Esophagus muscularis mucosa (tissue), 3 donors: Measurements from ENCODE around the gene SDK1.

Experiments used
- POLR2A ChIP-seq: fragments of 450-650 bp; IDR thresholded peaks from one replicate; pipeline ENCODE4 v1.6.1; 2017; ENCODE audit warnings: antibody characterized with exemption, moderate library complexity, mild to moderate bottlenecking, low read depth
- POLR2AphosphoS5 ChIP-seq, 2 donors: sonication (generic); formaldehyde crosslinking; IDR thresholded peaks; one replicate each; pipeline ENCODE4 v1.6.1; 2017; ENCODE audit warnings: antibody characterized with exemption in 2 of 2
- TF ChIP-seq, protein P1 (sequence below), 3 experiments: fragments of 200-600 bp in 2 of 3; fragments of 450-650 bp in 1 of 3; sonication (generic) in 2 of 3; IDR thresholded peaks; one replicate each; pipeline ENCODE4 v1.5.1; 2017 to 2019; ENCODE audit warnings: antibody characterized with exemption in 3 of 3, mild to moderate bottlenecking in 2 of 3, moderate library complexity in 1 of 3

DNA sequence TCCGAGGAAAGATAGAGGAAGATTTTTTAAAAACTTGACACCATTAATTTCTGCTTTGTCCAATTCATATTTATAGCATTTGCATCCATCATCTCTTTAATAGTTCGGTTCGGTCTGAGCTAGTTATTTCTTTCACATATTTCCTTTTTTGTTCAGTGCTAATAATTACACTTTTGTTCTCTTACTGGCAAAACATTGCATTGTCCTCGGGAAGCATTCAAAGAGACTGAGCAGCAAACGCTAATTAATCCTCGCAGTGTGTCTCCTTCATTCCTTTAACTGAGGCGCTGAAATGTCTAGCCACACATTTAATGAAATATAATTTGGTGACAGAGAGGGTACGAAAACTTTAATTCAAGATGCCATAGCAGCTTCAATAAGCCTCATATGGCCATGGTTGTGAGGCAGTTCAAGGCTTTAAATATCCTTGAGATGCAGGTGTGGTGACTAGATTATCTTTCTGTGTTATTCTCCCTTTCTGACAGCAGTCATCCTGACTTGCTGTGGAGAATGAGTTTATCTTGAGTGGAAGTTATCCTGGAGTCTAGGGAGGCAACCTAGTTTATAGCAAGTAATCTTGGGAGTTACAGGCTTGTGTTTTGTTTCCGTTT lies 431.4 kb downstream of the SDK1 start:
- TF ChIP-seq, protein P1, sequence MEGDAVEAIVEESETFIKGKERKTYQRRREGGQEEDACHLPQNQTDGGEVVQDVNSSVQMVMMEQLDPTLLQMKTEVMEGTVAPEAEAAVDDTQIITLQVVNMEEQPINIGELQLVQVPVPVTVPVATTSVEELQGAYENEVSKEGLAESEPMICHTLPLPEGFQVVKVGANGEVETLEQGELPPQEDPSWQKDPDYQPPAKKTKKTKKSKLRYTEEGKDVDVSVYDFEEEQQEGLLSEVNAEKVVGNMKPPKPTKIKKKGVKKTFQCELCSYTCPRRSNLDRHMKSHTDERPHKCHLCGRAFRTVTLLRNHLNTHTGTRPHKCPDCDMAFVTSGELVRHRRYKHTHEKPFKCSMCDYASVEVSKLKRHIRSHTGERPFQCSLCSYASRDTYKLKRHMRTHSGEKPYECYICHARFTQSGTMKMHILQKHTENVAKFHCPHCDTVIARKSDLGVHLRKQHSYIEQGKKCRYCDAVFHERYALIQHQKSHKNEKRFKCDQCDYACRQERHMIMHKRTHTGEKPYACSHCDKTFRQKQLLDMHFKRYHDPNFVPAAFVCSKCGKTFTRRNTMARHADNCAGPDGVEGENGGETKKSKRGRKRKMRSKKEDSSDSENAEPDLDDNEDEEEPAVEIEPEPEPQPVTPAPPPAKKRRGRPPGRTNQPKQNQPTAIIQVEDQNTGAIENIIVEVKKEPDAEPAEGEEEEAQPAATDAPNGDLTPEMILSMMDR (IDR thresholded peaks at IDR 0.05), result no peak
- TF ChIP-seq POLR2A (no peak), POLR2AphosphoS5 (IDR thresholded peaks at IDR 0.05) (no peak)
